H1 (cell line): Measurements from ENCODE around the gene KLHDC7B. TPM values are rescaled to one million over a fixed set of nuclear protein-coding genes. Genes with fewer than 3 reads are reported as not detected.

ENCODE experiments used
- CTCF ChIA-PET: fragments of 300-600 bp; sonication (Branson Sonifier 250); formaldehyde crosslinking; loops from one replicate; lab custom pipeline; 2021; ENCODE audit not compliant: partially characterized antibody; lab: Charles Lee
- POLR2A ChIA-PET: fragments of 300-600 bp; sonication (Branson Sonifier 250); formaldehyde crosslinking; loops from one replicate; lab custom pipeline; 2021; ENCODE audit warnings: inconsistent platforms; ENCODE audit not compliant: partially characterized antibody; lab: Charles Lee
- DNase-seq, 2 experiments: peaks; one replicate each; pipeline versions ENCODE4 v3.0.0 to v3.0.0-alpha.2; 2010 to 2022; ENCODE audit warnings: low spot score in 2 of 2, low read depth in 1 of 2, mixed read lengths in 1 of 2
- FAIRE-seq: peaks from 2 replicates; lab custom pipeline; 2011; peaks lifted over from hg19 to GRCh38; lab: Jason Lieb, UNC
- H2AFZ ChIP-seq: 2 replicates; pipeline ENCODE4 v1.8.1; 2012; ENCODE audit warnings: low read length, inconsistent platforms
- H2AK5ac ChIP-seq: 2 replicates; pipeline ENCODE4 v1.6.1; 2013; ENCODE audit warnings: low read depth, low read length
- H2BK120ac ChIP-seq: replicated peaks from 2 replicates; pipeline ENCODE3; 2013; ENCODE audit warnings: low read depth, low read length, inconsistent platforms
- H2BK12ac ChIP-seq: 2 replicates; pipeline ENCODE4 v1.6.1; 2013; ENCODE audit warnings: low read depth, low read length
- H2BK15ac ChIP-seq: 2 replicates; pipeline ENCODE4 v1.6.1; 2013; ENCODE audit warnings: low read length
- H2BK20ac ChIP-seq: 2 replicates; pipeline ENCODE4 v1.6.1; 2013; ENCODE audit warnings: low read length
- H2BK5ac ChIP-seq: 2 replicates; pipeline ENCODE4 v1.6.1; 2013; ENCODE audit warnings: low read depth, low read length
- H3K14ac ChIP-seq: 2 replicates; pipeline ENCODE4 v1.6.1; 2013; ENCODE audit warnings: inconsistent platforms; ENCODE audit not compliant: insufficient read length
- H3K18ac ChIP-seq: 2 replicates; pipeline ENCODE4 v1.6.1; 2013; ENCODE audit warnings: low read length; ENCODE audit errors: extremely low read depth
- H3K23ac ChIP-seq: 2 replicates; pipeline ENCODE4 v1.6.1; 2013; ENCODE audit warnings: inconsistent platforms; ENCODE audit not compliant: insufficient read length
- H3K23me2 ChIP-seq: 2 replicates; pipeline ENCODE4 v1.6.1; 2013; ENCODE audit warnings: low read depth, low read length
- H3K27ac ChIP-seq: 2 replicates; pipeline ENCODE4 v1.6.1; 2011; ENCODE audit warnings: low read depth, low read length, inconsistent platforms
- H3K27me3 ChIP-seq, 4 experiments: replicated peaks in 1 of 4; 1 replicate in 1 of 4; 2 replicates in 3 of 4; pipeline versions ENCODE4 v1.6.1 to v1.8.1; 2011 to 2013; ENCODE audit warnings: low read length in 3 of 4, mild to moderate bottlenecking in 3 of 4, inconsistent platforms in 2 of 4, mixed read lengths in 2 of 4, moderate library complexity in 1 of 4; ENCODE audit not compliant: control insufficient read depth in 3 of 4, insufficient read depth in 3 of 4; ENCODE audit errors: extremely low read depth in 1 of 4
- H3K36me3 ChIP-seq, 4 experiments: 2 replicates each; pipeline versions ENCODE4 v1.6.1 to v1.8.1; 2011 to 2013; ENCODE audit warnings: mild to moderate bottlenecking in 4 of 4, low read length in 3 of 4, moderate library complexity in 2 of 4, control low read depth in 1 of 4, inconsistent platforms in 1 of 4; ENCODE audit not compliant: insufficient read depth in 4 of 4, control insufficient read depth in 2 of 4
- H3K4ac ChIP-seq: replicated peaks from 2 replicates; pipeline ENCODE3; 2013; ENCODE audit warnings: low read length, low read depth, mixed read lengths, inconsistent platforms; ENCODE audit not compliant: insufficient read length
- H3K4me1 ChIP-seq, 4 experiments: replicated peaks in 1 of 4; 1 replicate in 1 of 4; 2 replicates in 3 of 4; pipeline versions ENCODE4 v1.6.1 to v1.8.1; 2011 to 2013; ENCODE audit warnings: low read length in 3 of 4, inconsistent platforms in 2 of 4, mixed read lengths in 1 of 4; ENCODE audit not compliant: insufficient read depth in 4 of 4, control insufficient read depth in 3 of 4
- H3K4me2 ChIP-seq, 2 experiments: 2 replicates each; pipeline versions ENCODE4 v1.6.1 to v1.8.1; 2011 to 2013; ENCODE audit warnings: low read depth in 2 of 2, low read length in 2 of 2, control low read depth in 1 of 2, inconsistent platforms in 1 of 2, mild to moderate bottlenecking in 1 of 2; ENCODE audit not compliant: insufficient read depth in 1 of 2
- H3K4me3 ChIP-seq, 4 experiments: fragments of 200-600, 300-600 bp in 1 of 4; sonication (generic), shearing (Covaris generic), sonication (Bioruptor Twin) in 1 of 4; 2 replicates each; pipeline versions ENCODE4 v1.5.1 to v1.8.1; 2011 to 2016; ENCODE audit warnings: low read length in 4 of 4, low read depth in 3 of 4, control low read depth in 2 of 4, inconsistent platforms in 2 of 4, mild to moderate bottlenecking in 2 of 4, mixed read lengths in 1 of 4, moderate library complexity in 1 of 4; ENCODE audit not compliant: insufficient read depth in 2 of 4; ENCODE audit errors: extremely low read depth in 1 of 4
- H3K56ac ChIP-seq: replicated peaks from 2 replicates; pipeline ENCODE3; 2013; ENCODE audit warnings: low read depth, mild to moderate bottlenecking, mixed read lengths, low read length, inconsistent platforms; ENCODE audit not compliant: insufficient read length
- H3K79me1 ChIP-seq: 2 replicates; pipeline ENCODE4 v1.6.1; 2013; ENCODE audit warnings: low read depth, low read length, control low read depth
- H3K79me2 ChIP-seq, 2 experiments: 2 replicates each; pipeline versions ENCODE4 v1.6.1 to v1.8.1; 2012 to 2013; ENCODE audit warnings: low read length in 2 of 2, mild to moderate bottlenecking in 2 of 2, inconsistent platforms in 1 of 2; ENCODE audit not compliant: insufficient read depth in 2 of 2, control insufficient read depth in 1 of 2
- H3K9ac ChIP-seq, 4 experiments: replicated peaks in 1 of 4; 1 replicate in 1 of 4; 2 replicates in 3 of 4; pipeline versions ENCODE4 v1.6.1 to v1.8.1; 2011 to 2013; ENCODE audit warnings: low read depth in 3 of 4, low read length in 3 of 4, control low read depth in 2 of 4, mild to moderate bottlenecking in 2 of 4, moderate library complexity in 2 of 4, inconsistent platforms in 1 of 4; ENCODE audit errors: extremely low read depth in 1 of 4
- H3K9me3 ChIP-seq, 2 experiments: 2 replicates each; pipeline versions ENCODE4 v1.6.1 to v1.8.1; 2012 to 2013; ENCODE audit warnings: mild to moderate bottlenecking in 2 of 2, moderate library complexity in 2 of 2, control low read depth in 1 of 2, inconsistent platforms in 1 of 2, low read depth in 1 of 2, low read length in 1 of 2, mixed read lengths in 1 of 2; ENCODE audit not compliant: insufficient read depth in 2 of 2
- H4K20me1 ChIP-seq, 2 experiments: replicated peaks in 1 of 2; 2 replicates each; pipeline versions ENCODE3 to v1.8.1; 2011 to 2013; ENCODE audit warnings: inconsistent platforms in 2 of 2, low read length in 2 of 2, mild to moderate bottlenecking in 1 of 2; ENCODE audit not compliant: insufficient read depth in 2 of 2, control insufficient read depth in 1 of 2
- H4K5ac ChIP-seq: 2 replicates; pipeline ENCODE4 v1.6.1; 2013; ENCODE audit warnings: low read length, low read depth, mixed read lengths, inconsistent platforms; ENCODE audit not compliant: insufficient read length
- H4K8ac ChIP-seq: 2 replicates; pipeline ENCODE4 v1.8.0; 2013; ENCODE audit warnings: mild to moderate bottlenecking, moderate library complexity, low read length, inconsistent platforms; ENCODE audit not compliant: insufficient read depth; ENCODE audit errors: extremely low read depth
- H4K91ac ChIP-seq: replicated peaks from 2 replicates; pipeline ENCODE3; 2013; ENCODE audit warnings: low read length, mixed read lengths, inconsistent platforms; ENCODE audit not compliant: insufficient read length
- ATF2 ChIP-seq: IDR thresholded peaks from 2 replicates; pipeline ENCODE4 v1.6.1; 2012; ENCODE audit warnings: low read length, inconsistent platforms
- BACH1 ChIP-seq: IDR thresholded peaks from 2 replicates; pipeline ENCODE4 v1.6.1; 2012; ENCODE audit warnings: low read length, improper control_type of control experiment
- CHD1 ChIP-seq: IDR thresholded peaks from 2 replicates; pipeline ENCODE4 v1.6.1; 2012; ENCODE audit warnings: low read depth, low read length, improper control_type of control experiment
- CTCF ChIP-seq, 3 experiments: IDR thresholded peaks; 1 replicate in 2 of 3; 2 replicates in 1 of 3; pipeline versions ENCODE4 v1.5.1 to v1.6.1; 2011; ENCODE audit warnings: low read length in 3 of 3, mild to moderate bottlenecking in 3 of 3, inconsistent platforms in 2 of 3, low read depth in 1 of 3, moderate library complexity in 1 of 3; ENCODE audit not compliant: insufficient read depth in 1 of 3; ENCODE audit errors: control extremely low read depth in 1 of 3
- EZH2 ChIP-seq: fragments of 200-600 bp; sonication (generic); IDR thresholded peaks from 2 replicates; pipeline ENCODE4 v1.7.1; 2012; ENCODE audit warnings: low read depth, mild to moderate bottlenecking, moderate library complexity, low read length, inconsistent platforms; ENCODE audit not compliant: severe bottlenecking
- HDAC2 ChIP-seq, 2 experiments: fragments of 300-600 bp in 1 of 2; sonication (generic) in 1 of 2; IDR thresholded peaks; 2 replicates each; pipeline ENCODE4 v1.6.1; 2011 to 2012; ENCODE audit warnings: low read depth in 2 of 2, low read length in 2 of 2, mild to moderate bottlenecking in 2 of 2, moderate library complexity in 2 of 2, borderline replicate concordance in 1 of 2, inconsistent platforms in 1 of 2
- TAF1 ChIP-seq: IDR thresholded peaks from 2 replicates; pipeline ENCODE4 v1.6.1; 2011; ENCODE audit warnings: mild to moderate bottlenecking, low read depth, low read length
- WGBS, 2 experiments: shearing (Covaris generic) in 1 of 2; methylation state at CpG; one replicate each; pipeline versions ENCODE4 v1.1.6 to v1.1.7; 2013 to 2015; ENCODE audit warnings: low lambda C conversion rate in 2 of 2, mixed read lengths in 2 of 2, inconsistent platforms in 1 of 2, low coverage in 1 of 2, missing lambda C conversion rate in 1 of 2; ENCODE audit not compliant: insufficient replicate concordance in 2 of 2, insufficient coverage in 1 of 2, insufficient read length in 1 of 2; ENCODE audit errors: extremely low coverage in 1 of 2, missing lambda C conversion rate in 1 of 2; 5-methylcytosine and 5-hydroxymethylcytosine counted together
- polyA plus RNA-seq, 7 experiments: library from polyadenylated mRNA; depleted of rRNA in 3 of 7; stranded (reverse) in 5 of 7; unstranded in 2 of 7; fragments of >200 nt in 5 of 7; fragments of 200-250 nt in 2 of 7; gene quantifications; 1 replicate in 5 of 7; 2 replicates in 1 of 7; 4 replicates in 1 of 7; pipeline versions ENCODE4 v1.2.1 to v1.2.3, GENCODE V29; 2011 to 2013; ENCODE audit warnings: missing spikeins in 2 of 7, mixed read lengths in 2 of 7
- total RNA-seq: library from RNA; stranded (reverse); fragmentation: NEBNext Ultra II Directional; extraction: Animal tissue kit (Norgen Biotek cat#: 25700); gene quantifications from 2 replicates; pipeline ENCODE4 v1.2.1, GENCODE V29; 2021

KLHDC7B gene
- total and polyA plus RNA-seq, 2 of the 8 experiments (the other 6 are each of a cell fraction or from before 2014, with no cell fraction given): not detected

GRCh38 chr22:50503475-50504145 lies 42.1 kb upstream of the KLHDC7B start:
- no peak overlapping the region for H2BK12ac ChIP-seq
- ChIA-PET POLR2A (interaction anchor here (0.6 to 3.4 kb wide), 3 partner anchors 12 to 25 kb away, joined by 3 to 21 read pairs (median 3); no protein-coding TSS in a partner anchor), CTCF (interaction anchor here (0.9 to 2.7 kb wide), 8 partner anchors 12 to 143 kb away, joined by 3 to 11 read pairs (median 3); partner anchors contain the start of gene MIOX)
- H4K20me1 ChIP-seq: peaks cover 0 to 15% of the 10 kb centered on the region in 2 experiments
- no peak overlapping the region for H3K9ac ChIP-seq
- no peak overlapping the region for H2BK20ac ChIP-seq
- H3K4me3 ChIP-seq: no peak overlapping the region
- no peak overlapping the region for H2BK15ac ChIP-seq
- no peak overlapping the region for H4K91ac ChIP-seq
- peaks cover 3% of the 10 kb centered on the region; the same call in 1 of the 2 replicates for H3K79me1 ChIP-seq
- H3K23me2 ChIP-seq: peaks cover 9% of the 10 kb centered on the region; the same call in 1 of the 2 replicates
- no peak overlapping the region for H3K27ac ChIP-seq
- no peak overlapping the region for H3K4ac ChIP-seq
- no peak overlapping the region for H3K4me2 ChIP-seq
- no peak overlapping the region for H2BK5ac ChIP-seq
- no peak overlapping the region for H2BK120ac ChIP-seq
- no peak overlapping the region for H3K14ac ChIP-seq
- H3K79me2 ChIP-seq: peaks cover 0 to 3% of the 10 kb centered on the region in 2 experiments; a peak in 2 of 4 replicates
- H3K9me3 ChIP-seq: no peaks in the 10 kb centered on the region
- peaks cover 1 to 8% (median 3%) of the 10 kb centered on the region in 4 experiments; a peak in 6 of 7 replicates for H3K4me1 ChIP-seq
- H4K5ac ChIP-seq: no peak overlapping the region
- no peak overlapping the region for H3K18ac ChIP-seq
- no peak overlapping the region for H3K23ac ChIP-seq
- no peak for FAIRE-seq
- DNase-seq: peak in 1 of 2 experiments; percentile 65
- TF ChIP-seq CHD1: no peak
- TF ChIP-seq HDAC2 (IDR thresholded peaks at IDR 0.05; ENCODE audit: borderline replicate concordance in 1 of 2, low read depth in 2 of 2, low read length in 2 of 2): no peak
- TF ChIP-seq EZH2: no peak
- no peak for TF ChIP-seq ATF2
- TF ChIP-seq BACH1: no peak
- peak; percentile 9 to 46 (median 15); a peak in 2 of 4 replicates for TF ChIP-seq CTCF (IDR thresholded peaks at IDR 0.05; ENCODE audit: control extremely low read depth in 1 of 3, insufficient read depth in 1 of 3, low read depth in 1 of 3, low read length in 3 of 3)
- TF ChIP-seq TAF1: no peak
- H4K8ac ChIP-seq: no peak overlapping the region
- H2AFZ ChIP-seq: no peak overlapping the region
- no peak overlapping the region for H3K56ac ChIP-seq
- peaks cover 0 to 15% (median 0%) of the 10 kb centered on the region in 4 experiments; a peak in 2 of 8 replicates for H3K36me3 ChIP-seq
- H3K27me3 ChIP-seq: no peaks in the 10 kb centered on the region
- H2AK5ac ChIP-seq: no peak overlapping the region
- 90% methylated on average over 20 of the region's 26 CpGs; no CpG with 5 or more reads in 1 of the 2 experiments for WGBS, 2 experiments
